ENCODE results near the gene MAN1C1.

DNA sequence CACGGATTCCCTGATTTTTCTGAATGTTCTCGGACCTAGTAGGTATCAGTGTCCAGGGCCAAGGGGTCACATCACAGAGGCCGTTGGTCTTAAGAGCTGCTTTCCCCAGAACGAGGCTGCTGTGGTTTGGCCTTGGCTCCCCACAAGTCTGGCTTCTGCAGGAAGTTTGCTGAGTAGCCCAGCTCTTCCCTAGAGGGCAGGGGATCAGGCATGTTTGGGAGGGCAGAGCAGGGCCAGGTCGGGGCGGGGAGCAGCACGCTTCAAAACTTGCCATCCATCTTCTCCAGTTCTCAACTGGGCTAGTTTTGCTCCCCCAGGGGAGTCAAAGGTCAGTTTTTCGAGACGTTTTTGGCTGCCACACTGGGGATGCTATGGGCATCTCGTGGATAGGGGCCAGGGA lies 37.0 kb downstream of the MAN1C1 start:
- TF ChIP-seq, protein P1, sequence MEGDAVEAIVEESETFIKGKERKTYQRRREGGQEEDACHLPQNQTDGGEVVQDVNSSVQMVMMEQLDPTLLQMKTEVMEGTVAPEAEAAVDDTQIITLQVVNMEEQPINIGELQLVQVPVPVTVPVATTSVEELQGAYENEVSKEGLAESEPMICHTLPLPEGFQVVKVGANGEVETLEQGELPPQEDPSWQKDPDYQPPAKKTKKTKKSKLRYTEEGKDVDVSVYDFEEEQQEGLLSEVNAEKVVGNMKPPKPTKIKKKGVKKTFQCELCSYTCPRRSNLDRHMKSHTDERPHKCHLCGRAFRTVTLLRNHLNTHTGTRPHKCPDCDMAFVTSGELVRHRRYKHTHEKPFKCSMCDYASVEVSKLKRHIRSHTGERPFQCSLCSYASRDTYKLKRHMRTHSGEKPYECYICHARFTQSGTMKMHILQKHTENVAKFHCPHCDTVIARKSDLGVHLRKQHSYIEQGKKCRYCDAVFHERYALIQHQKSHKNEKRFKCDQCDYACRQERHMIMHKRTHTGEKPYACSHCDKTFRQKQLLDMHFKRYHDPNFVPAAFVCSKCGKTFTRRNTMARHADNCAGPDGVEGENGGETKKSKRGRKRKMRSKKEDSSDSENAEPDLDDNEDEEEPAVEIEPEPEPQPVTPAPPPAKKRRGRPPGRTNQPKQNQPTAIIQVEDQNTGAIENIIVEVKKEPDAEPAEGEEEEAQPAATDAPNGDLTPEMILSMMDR (IDR thresholded peaks at IDR 0.05): no peak
- no peak for TF ChIP-seq EZH2phosphoT487 (IDR thresholded peaks at IDR 0.05)

Data from neural progenitor cell (in vitro differentiated cells).